B cell (primary cell): ENCODE results near the gene ZNF14. TPM values are rescaled to one million over a fixed set of nuclear protein-coding genes. Genes with fewer than 3 reads are reported as not detected.
A peak's percentile ranks its signal among the peaks of the same experiment; 100 is the strongest.

Source experiments
- ATAC-seq: fragments of 200-7000 bp; cut with Tn5 transposase; one replicate; pipeline ENCODE4 v1.10.0; 2021; ENCODE audit warnings: low read depth, mild to moderate bottlenecking, moderate number of reproducible peaks, moderate library complexity
- CTCF ChIA-PET: fragments of 350-600 bp; sonication (Branson Sonifier 250); formaldehyde crosslinking; loops from one replicate; lab custom pipeline; 2021; ENCODE audit warnings: antibody characterized with exemption, inconsistent platforms; lab: Charles Lee
- POLR2A ChIA-PET: fragments of 350-600 bp; sonication (Branson Sonifier 250); formaldehyde crosslinking; loops from one replicate; lab custom pipeline; 2021; ENCODE audit warnings: antibody characterized with exemption; lab: Charles Lee
- DNase-seq: peaks from one replicate; pipeline ENCODE4 v3.0.0; 2013
- H2AFZ ChIP-seq: 2 replicates; pipeline ENCODE4 v1.6.1; 2012; ENCODE audit warnings: mild to moderate bottlenecking, low read depth, low read length; ENCODE audit not compliant: insufficient read depth, poor library complexity, severe bottlenecking
- H3K27ac ChIP-seq, 2 donors: 1 replicate in 1 of 2; 2 replicates in 1 of 2; pipeline ENCODE4 v1.5.1; 2012 to 2013; ENCODE audit warnings: low read length in 2 of 2, mild to moderate bottlenecking in 2 of 2, moderate library complexity in 1 of 2
- H3K27me3 ChIP-seq, 4 experiments: fragments of 200-600 bp in 1 of 4; sonication (generic) in 1 of 4; replicated peaks in 1 of 4; 1 replicate in 2 of 4; 2 replicates in 2 of 4; pipeline versions ENCODE4 v1.6.1 to v1.7.0; 2013 to 2016; ENCODE audit warnings: low read length in 3 of 4, mild to moderate bottlenecking in 2 of 4, mixed read lengths in 1 of 4, moderate library complexity in 1 of 4; ENCODE audit not compliant: insufficient read depth in 4 of 4, control insufficient read depth in 3 of 4; ENCODE audit errors: control extremely low read depth in 1 of 4
- H3K36me3 ChIP-seq, 2 experiments: replicated peaks in 1 of 2; 1 replicate in 1 of 2; 2 replicates in 1 of 2; pipeline versions ENCODE4 v1.6.1 to v1.7.1; 2013; ENCODE audit warnings: low read length in 1 of 2; ENCODE audit not compliant: insufficient read depth in 2 of 2, control insufficient read depth in 1 of 2; ENCODE audit errors: control extremely low read depth in 1 of 2, extremely low read depth in 1 of 2
- H3K4me1 ChIP-seq, 2 donors: fragments of 200-600 bp in 1 of 2; sonication (generic) in 1 of 2; 1 replicate in 1 of 2; 2 replicates in 1 of 2; pipeline versions ENCODE4 v1.5.1 to v1.6.1; 2013 to 2017; ENCODE audit warnings: low read length in 2 of 2; ENCODE audit not compliant: control insufficient read depth in 2 of 2, insufficient read depth in 2 of 2
- H3K4me2 ChIP-seq: replicated peaks from 2 replicates; pipeline ENCODE3; 2012; ENCODE audit warnings: mild to moderate bottlenecking, low read depth, low read length; ENCODE audit not compliant: poor library complexity, severe bottlenecking
- H3K4me3 ChIP-seq, 5 experiments: fragments of 200-600 bp in 1 of 5; sonication (generic) in 1 of 5; 1 replicate in 3 of 5; 2 replicates in 2 of 5; pipeline versions ENCODE4 v1.5.1 to v1.7.0; 2011 to 2016; ENCODE audit warnings: low read length in 4 of 5, mild to moderate bottlenecking in 4 of 5, low read depth in 2 of 5, control low read depth in 1 of 5, moderate library complexity in 1 of 5; ENCODE audit not compliant: insufficient read depth in 1 of 5; ENCODE audit errors: control extremely low read depth in 1 of 5, extremely low read depth in 1 of 5
- H3K79me2 ChIP-seq: fragments of 200-600 bp; sonication (generic); one replicate; pipeline ENCODE4 v1.6.0; 2016; ENCODE audit warnings: low read length; ENCODE audit not compliant: control insufficient read depth, insufficient read depth
- H3K9ac ChIP-seq: fragments of 200-600 bp; sonication (generic); 2 replicates; pipeline ENCODE4 v1.6.1; 2017; ENCODE audit warnings: mild to moderate bottlenecking, low read length, moderate library complexity
- H3K9me3 ChIP-seq, 3 donors: one replicate each; pipeline versions ENCODE4 v1.6.1 to v1.7.1; 2013; ENCODE audit warnings: low read length in 2 of 3; ENCODE audit not compliant: control insufficient read depth in 2 of 3, insufficient read depth in 1 of 3; ENCODE audit errors: control extremely low read depth in 1 of 3
- H4K20me1 ChIP-seq: 2 replicates; pipeline ENCODE4 v1.6.0; 2012; ENCODE audit warnings: mild to moderate bottlenecking, low read length; ENCODE audit not compliant: insufficient read depth, control insufficient read depth, poor library complexity, severe bottlenecking
- H3K27ac Mint-ChIP-seq: one replicate; pipeline ENCODE4 v1.8.0; 2021; ENCODE audit warnings: mixed read lengths
- H3K27me3 Mint-ChIP-seq: one replicate; pipeline ENCODE4 v1.8.0; 2021; ENCODE audit warnings: mixed read lengths
- H3K4me1 Mint-ChIP-seq: one replicate; pipeline ENCODE4 v1.8.0; 2021; ENCODE audit warnings: mixed read lengths
- H3K4me3 Mint-ChIP-seq: one replicate; pipeline ENCODE4 v1.8.0; 2021; ENCODE audit warnings: mixed read lengths
- H3K9me3 Mint-ChIP-seq: one replicate; pipeline ENCODE4 v1.8.0; 2022; ENCODE audit warnings: mixed read lengths; ENCODE audit not compliant: insufficient read depth
- CTCF ChIP-seq: fragments of 200-600 bp; IDR thresholded peaks from one replicate; pipeline ENCODE4 v1.8.0; 2022; ENCODE audit warnings: antibody characterized with exemption, mild to moderate bottlenecking
- EZH2 ChIP-seq: IDR thresholded peaks from 2 replicates; pipeline ENCODE4 v1.6.1; 2012; ENCODE audit warnings: borderline replicate concordance, low read depth, mild to moderate bottlenecking, moderate library complexity, low read length; ENCODE audit not compliant: insufficient read depth, poor library complexity, severe bottlenecking
- WGBS: methylation state at CpG from one replicate; pipeline ENCODE4 v1.1.5; 2013; ENCODE audit warnings: missing lambda C conversion rate; ENCODE audit not compliant: insufficient coverage; 5-methylcytosine and 5-hydroxymethylcytosine counted together
- intact Hi-C: fragments of 100-400 bp; cut with micrococcal nuclease; formaldehyde crosslinking; loops from one replicate; pipeline ENCODE4 v1.10.0; 2022
- polyA plus RNA-seq: library from polyadenylated mRNA; depleted of rRNA; stranded (reverse); fragments of >200 nt; gene quantifications from 2 replicates; pipeline ENCODE4 v1.2.3, GENCODE V29; 2012
- total RNA-seq, 2 donors: library from RNA; stranded (reverse); fragments of 120-200 nt in 1 of 2; gene quantifications; 1 replicate in 1 of 2; 2 replicates in 1 of 2; pipeline versions ENCODE4 v1.2.3 to v1.2.4, GENCODE V29; 2013 to 2022

The ZNF14 gene
- total and polyA plus RNA-seq, 2 donors (not counting 1 experiment from before 2014, with no cell fraction given) = 3.4 to 21.0 TPM

GRCh38 chr19:19776206-19777008 is 43.5 kb upstream of the ZNF14 start:
- CTCF ChIA-PET = interaction anchor here (0.7 to 2.0 kb wide), 10 partner anchors 41 to 244 kb away, joined by 3 to 8 read pairs (median 4); partner anchors contain the start of genes ZNF101, ZNF14 and ZNF506
- H4K20me1 ChIP-seq = peaks cover 4% of the 10 kb centered on the region
- ATAC-seq (peak; percentile 99), DNase-seq (peak; percentile 94)
- under 1% methylated on average over 33 of the region's 36 CpGs for WGBS
- peak overlapping the region; percentile 80 for H3K4me2 ChIP-seq
- H3K4me1 ChIP-seq = peaks cover 17 to 24% of the 10 kb centered on the region in 2 donors
- peak overlapping the region; percentile 71 to 94 (median 90) for H3K4me3 ChIP-seq
- intact Hi-C loops = loop anchor here (1.0 to 10.0 kb wide), 8 partner anchors 43 to 260 kb away; partner anchors contain the start of genes ATP13A1, NDUFA13, ZNF101 and ZNF14
- peak overlapping the region; percentile 97 for H3K4me3 Mint-ChIP-seq
- H3K27me3 ChIP-seq = no peaks in the 10 kb centered on the region
- TF ChIP-seq EZH2 (no peak), CTCF (no peak)
- H3K9me3 ChIP-seq = no peaks in the 10 kb centered on the region
- H3K79me2 ChIP-seq = peaks cover 65% of the 10 kb centered on the region
- peaks cover 35% of the 10 kb centered on the region for H3K4me1 Mint-ChIP-seq
- H2AFZ ChIP-seq = peak overlapping the region; percentile 94
- H3K9me3 Mint-ChIP-seq = no peaks in the 10 kb centered on the region
- H3K36me3 ChIP-seq = no peaks in the 10 kb centered on the region
- peak overlapping the region; percentile 91 for H3K27ac Mint-ChIP-seq
- H3K27me3 Mint-ChIP-seq = no peaks in the 10 kb centered on the region
- POLR2A ChIA-PET = interaction anchor here (0.6 to 2.3 kb wide), 11 partner anchors 13 to 125 kb away, joined by 3 to 23 read pairs (median 7); partner anchors contain the start of genes ZNF101, ZNF14, ZNF253 and ZNF506
- peak overlapping the region; percentile 88 for H3K9ac ChIP-seq
- peak overlapping the region; percentile 8 to 78 for H3K27ac ChIP-seq
